Spleen (tissue), 11 donors: ENCODE data around the gene KLK5. TPM values are rescaled to one million over a fixed set of nuclear protein-coding genes. Genes with fewer than 3 reads are reported as not detected.

Experiments used
- DNase-seq: peaks from one replicate; pipeline ENCODE4 v3.0.0-alpha.2; 2020
- H3K27ac ChIP-seq, 8 donors: fragments of 200-600 bp; sonication (generic) in 7 of 8; 1 replicate in 4 of 8; 2 replicates in 4 of 8; pipeline versions ENCODE4 v1.5.0 to v1.8.0; 2016 to 2021; ENCODE audit warnings: inconsistent platforms in 4 of 8, mild to moderate bottlenecking in 4 of 8, moderate library complexity in 1 of 8
- H3K27me3 ChIP-seq, 7 donors: fragments of 200-600 bp; sonication (generic) in 6 of 7; replicated peaks in 1 of 7; 1 replicate in 4 of 7; 2 replicates in 3 of 7; pipeline versions ENCODE4 v1.5.0 to v1.8.0; 2016 to 2021; ENCODE audit warnings: inconsistent platforms in 3 of 7, mild to moderate bottlenecking in 1 of 7
- H3K36me3 ChIP-seq, 6 donors: fragments of 200-600 bp; sonication (generic) in 5 of 6; 1 replicate in 4 of 6; 2 replicates in 2 of 6; pipeline versions ENCODE4 v1.5.0 to v1.8.0; 2016 to 2021; ENCODE audit warnings: inconsistent platforms in 2 of 6
- H3K4me1 ChIP-seq, 6 donors: fragments of 200-600 bp; sonication (generic) in 5 of 6; 1 replicate in 3 of 6; 2 replicates in 3 of 6; pipeline versions ENCODE4 v1.5.0 to v1.8.0; 2016 to 2021; ENCODE audit warnings: inconsistent platforms in 3 of 6
- H3K4me3 ChIP-seq, 8 donors: fragments of 200-600 bp; sonication (generic) in 7 of 8; 1 replicate in 4 of 8; 2 replicates in 4 of 8; pipeline versions ENCODE4 v1.5.0 to v1.8.0; 2016 to 2021; ENCODE audit warnings: inconsistent platforms in 4 of 8, mild to moderate bottlenecking in 4 of 8, moderate library complexity in 2 of 8
- H3K9me3 ChIP-seq, 8 donors: fragments of 200-600 bp; sonication (generic) in 7 of 8; 1 replicate in 4 of 8; 2 replicates in 4 of 8; pipeline versions ENCODE4 v1.5.0 to v1.8.0; 2016 to 2021; ENCODE audit warnings: inconsistent platforms in 4 of 8
- POLR2A ChIP-seq, 3 donors: fragments of 450-650 bp; IDR thresholded peaks; one replicate each; pipeline ENCODE4 v1.5.1; 2017; ENCODE audit warnings: antibody characterized with exemption in 3 of 3, mild to moderate bottlenecking in 1 of 3
- POLR2AphosphoS5 ChIP-seq, 3 donors: sonication (generic); formaldehyde crosslinking; IDR thresholded peaks; one replicate each; pipeline ENCODE4 v1.5.1; 2017; ENCODE audit warnings: antibody characterized with exemption in 3 of 3
- WGBS, 5 donors: extraction: QIAGEN DNeasy Blood & Tissue Kit in 3 of 5; methylation state at CpG; one replicate each; pipeline versions ENCODE4 v1.1.5 to v1.1.7; 2013 to 2018; 5-methylcytosine and 5-hydroxymethylcytosine counted together
- intact Hi-C: fragments of 100-400 bp; cut with DNase I; formaldehyde crosslinking; loops from one replicate; pipeline ENCODE4 v1.15.0; 2023; ENCODE audit warnings: low total_unique reads
- polyA plus RNA-seq, 3 donors: library from polyadenylated mRNA; stranded (reverse); fragments of 200-250 nt; gene quantifications; one replicate each; pipeline ENCODE4 v1.2.1, GENCODE V29; 2013
- total RNA-seq, 7 donors: library from RNA; depleted of rRNA in 3 of 7; stranded (reverse); fragments of >200 nt in 3 of 7; fragmentation: NEBNext Ultra II Directional in 4 of 7; extraction: Animal tissue kit (Norgen Biotek cat#: 25700) in 4 of 7; gene quantifications; one replicate each; pipeline versions ENCODE4 v1.1.0 to v1.2.1, GENCODE V29; 2016 to 2021
- TF ChIP-seq, protein P1 (sequence below), 11 experiments: fragments of 200-600 bp in 7 of 11; fragments of 450-650 bp in 4 of 11; sonication (generic) in 4 of 11; IDR thresholded peaks in 8 of 11; conservative IDR thresholded peaks in 3 of 11; 1 replicate in 7 of 11; 2 replicates in 4 of 11; pipeline versions ENCODE4 v1.4.0 to v1.8.0; 2016 to 2021; ENCODE audit warnings: antibody characterized with exemption in 11 of 11, inconsistent platforms in 4 of 11, mild to moderate bottlenecking in 1 of 11
- donor health status: healthy with polysubstance abuse.
- donor health status: DM: no; HTN: no; CAD: no; lungs with moderate emphysema.
- donor health status: DM: no; HTN: no; CAD: no.
- donor health status: Bipolar disorder and iron deficiency.
- donor health status: healthy.
- donor health status: DM: no; HTN: no; CAD: no.
- donor health status: DM: yes; HTN: yes; CAD: no.

The KLK5 gene
- total and polyA plus RNA-seq, 10 donors, result 0.13 to 0.79 TPM; not detected in 8

DNA sequence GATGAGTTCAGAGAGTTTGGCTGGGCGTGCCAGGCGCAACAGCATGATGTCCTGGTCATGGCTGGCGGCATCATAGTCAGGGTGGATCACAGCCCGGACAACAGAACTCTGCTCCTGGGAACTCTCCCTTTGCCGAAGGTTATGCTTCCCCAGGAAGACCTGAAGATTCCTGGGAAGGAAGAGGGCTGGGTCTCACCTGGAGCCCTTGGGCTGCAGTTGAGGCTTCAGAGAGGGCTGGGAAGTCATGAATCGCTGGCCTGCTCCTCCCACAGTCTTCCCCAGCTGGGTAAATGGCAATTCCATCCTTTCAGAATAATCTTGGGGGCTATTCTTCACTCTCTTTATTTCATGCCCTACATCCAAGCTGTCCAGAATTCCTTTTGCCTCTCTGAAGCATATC lies 10.5 kb upstream of the KLK5 start:
- H3K27me3 ChIP-seq, result peaks cover 0 to 57% (median 0%) of the 10 kb centered on the region in 7 donors
- no peak overlapping the region for H3K4me3 ChIP-seq
- WGBS, 5 donors, result 82 to 90% (median 85%) methylated on average over 6 of the region's 6 CpGs
- H3K36me3 ChIP-seq, result no peaks in the 10 kb centered on the region
- no peak for DNase-seq
- H3K9me3 ChIP-seq, result peaks cover 0 to 12% (median 1%) of the 10 kb centered on the region in 8 donors
- no peaks in the 10 kb centered on the region for H3K4me1 ChIP-seq
- TF ChIP-seq POLR2AphosphoS5 (IDR thresholded peaks at IDR 0.05), result no peak
- no peak for TF ChIP-seq POLR2A (IDR thresholded peaks at IDR 0.05)
- TF ChIP-seq, protein P1, sequence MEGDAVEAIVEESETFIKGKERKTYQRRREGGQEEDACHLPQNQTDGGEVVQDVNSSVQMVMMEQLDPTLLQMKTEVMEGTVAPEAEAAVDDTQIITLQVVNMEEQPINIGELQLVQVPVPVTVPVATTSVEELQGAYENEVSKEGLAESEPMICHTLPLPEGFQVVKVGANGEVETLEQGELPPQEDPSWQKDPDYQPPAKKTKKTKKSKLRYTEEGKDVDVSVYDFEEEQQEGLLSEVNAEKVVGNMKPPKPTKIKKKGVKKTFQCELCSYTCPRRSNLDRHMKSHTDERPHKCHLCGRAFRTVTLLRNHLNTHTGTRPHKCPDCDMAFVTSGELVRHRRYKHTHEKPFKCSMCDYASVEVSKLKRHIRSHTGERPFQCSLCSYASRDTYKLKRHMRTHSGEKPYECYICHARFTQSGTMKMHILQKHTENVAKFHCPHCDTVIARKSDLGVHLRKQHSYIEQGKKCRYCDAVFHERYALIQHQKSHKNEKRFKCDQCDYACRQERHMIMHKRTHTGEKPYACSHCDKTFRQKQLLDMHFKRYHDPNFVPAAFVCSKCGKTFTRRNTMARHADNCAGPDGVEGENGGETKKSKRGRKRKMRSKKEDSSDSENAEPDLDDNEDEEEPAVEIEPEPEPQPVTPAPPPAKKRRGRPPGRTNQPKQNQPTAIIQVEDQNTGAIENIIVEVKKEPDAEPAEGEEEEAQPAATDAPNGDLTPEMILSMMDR (IDR thresholded peaks at IDR 0.05 in 8 of 11, conservative IDR thresholded peaks at IDR 0.05 in 3 of 11), result no peak
- intact Hi-C loops, result no loop called here
- no peak overlapping the region for H3K27ac ChIP-seq

DNA sequence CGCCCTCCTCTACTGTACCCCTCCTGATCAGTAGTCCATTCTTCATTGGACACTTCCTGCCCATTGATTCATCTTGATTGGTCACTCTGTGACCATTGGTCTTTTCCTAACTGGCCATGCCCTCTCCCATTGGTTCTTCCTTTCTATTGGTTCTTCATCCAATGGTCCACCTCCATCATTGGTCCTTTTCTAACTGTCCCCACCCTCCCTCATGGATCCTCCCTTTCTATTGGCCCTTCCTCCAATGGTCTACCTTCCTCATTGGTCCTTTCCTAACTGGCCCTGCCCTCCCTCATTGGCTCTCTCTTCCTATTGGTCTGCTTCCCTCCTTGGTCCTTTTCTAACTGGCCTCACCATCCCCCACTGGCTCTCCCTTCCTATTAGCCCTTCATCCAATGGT lies 9.4 kb upstream of the KLK5 start:
- H3K36me3 ChIP-seq, result no peaks in the 10 kb centered on the region
- H3K4me1 ChIP-seq, result no peaks in the 10 kb centered on the region
- peaks cover 0 to 59% (median 0%) of the 10 kb centered on the region in 7 donors for H3K27me3 ChIP-seq
- intact Hi-C loops, result no loop called here
- H3K9me3 ChIP-seq, result peaks cover 0 to 12% (median 1%) of the 10 kb centered on the region in 8 donors
- no peak for DNase-seq
- WGBS, 5 donors, result 89 to 97% (median 91%) methylated on average over 1 of the region's 1 CpG
- no peak overlapping the region for H3K27ac ChIP-seq
- TF ChIP-seq POLR2A (IDR thresholded peaks at IDR 0.05), result no peak
- TF ChIP-seq POLR2AphosphoS5 (IDR thresholded peaks at IDR 0.05), result no peak
- H3K4me3 ChIP-seq, result no peak overlapping the region

DNA sequence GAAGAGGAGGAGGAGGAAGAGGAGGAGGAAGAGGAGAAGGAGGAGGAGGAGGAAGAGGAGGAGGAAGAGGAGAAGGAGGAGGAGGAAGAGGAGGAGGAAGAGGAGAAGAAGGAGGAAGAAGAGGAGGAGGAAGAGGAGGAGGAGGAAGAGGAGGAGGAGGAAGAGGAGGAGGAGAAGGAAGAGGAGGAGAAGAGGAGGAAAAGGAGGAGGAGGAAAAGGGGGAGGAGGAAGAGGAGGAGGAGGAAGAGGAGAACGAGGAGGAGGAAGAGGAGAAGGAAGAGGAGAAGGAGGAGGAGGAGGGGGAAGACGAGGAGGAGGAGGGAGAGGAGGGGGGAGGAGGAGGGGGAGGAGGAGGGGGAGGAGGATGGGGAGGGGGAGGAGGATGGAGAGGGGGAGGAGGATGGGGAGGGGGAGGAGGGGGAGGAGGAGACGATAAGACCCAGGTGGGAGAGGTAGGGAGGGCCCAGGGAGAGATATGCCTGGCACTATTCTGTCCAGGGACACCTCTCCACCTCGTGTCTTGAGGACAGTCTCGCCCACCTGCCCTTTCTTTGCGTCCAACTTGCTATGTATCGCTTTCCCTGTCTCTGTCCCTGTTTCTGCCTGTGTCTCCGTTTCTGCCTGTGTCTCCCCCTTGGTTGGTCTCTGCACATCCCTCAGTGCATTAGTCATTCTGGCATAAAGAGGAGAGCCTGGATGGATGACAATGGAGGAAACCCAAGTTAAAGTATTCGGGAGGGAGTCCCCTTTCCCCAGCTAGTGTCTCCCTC lies 7.1 kb upstream of the KLK5 start:
- no peak for DNase-seq
- intact Hi-C loops, result no loop called here
- WGBS, 5 donors, result 62 to 74% (median 64%) methylated on average over 7 to 9 of the region's 9 CpGs
- Histone ChIP-seq H3K9me3 (peaks cover 0 to 12% (median 1%) of the 10 kb centered on the region in 8 donors), H3K27ac (no peak overlapping the region), H3K4me1 (no peaks in the 10 kb centered on the region), H3K4me3 (no peak overlapping the region), H3K36me3 (no peaks in the 10 kb centered on the region), H3K27me3 (peaks cover 0 to 58% (median 0%) of the 10 kb centered on the region in 7 donors)
- TF ChIP-seq POLR2A (IDR thresholded peaks at IDR 0.05) (no peak), POLR2AphosphoS5 (IDR thresholded peaks at IDR 0.05) (no peak)
- TF ChIP-seq, protein P1 (IDR thresholded peaks at IDR 0.05 in 8 of 11, conservative IDR thresholded peaks at IDR 0.05 in 3 of 11), result no peak

DNA sequence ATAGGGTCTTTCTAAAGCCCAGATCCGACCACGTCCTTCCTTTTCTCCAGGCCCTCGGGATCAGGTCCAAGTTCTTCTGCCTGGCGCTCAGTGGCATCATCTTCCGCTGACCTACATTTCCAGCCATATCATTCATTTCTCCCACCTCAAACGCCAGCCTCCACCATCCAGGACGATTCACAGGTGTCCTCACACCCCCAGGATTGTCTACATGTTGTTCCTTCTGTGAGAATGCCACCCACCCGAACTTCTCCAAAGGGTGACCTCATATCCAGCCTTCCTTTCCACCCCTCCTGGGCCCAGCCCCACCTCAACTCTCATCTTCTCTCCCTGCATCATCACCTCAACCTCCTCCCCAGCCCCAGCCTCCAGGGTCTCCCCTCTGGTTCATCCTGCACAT lies 4.7 kb upstream of the KLK5 start:
- TF ChIP-seq POLR2AphosphoS5 (IDR thresholded peaks at IDR 0.05), result no peak
- H3K36me3 ChIP-seq, result no peaks in the 10 kb centered on the region
- DNase-seq, result no peak
- intact Hi-C loops, result no loop called here
- H3K4me1 ChIP-seq, result no peaks in the 10 kb centered on the region
- peaks cover 0 to 57% (median 0%) of the 10 kb centered on the region in 7 donors for H3K27me3 ChIP-seq
- peaks cover 0 to 9% (median 1%) of the 10 kb centered on the region in 8 donors for H3K9me3 ChIP-seq
- 63 to 71% (median 66%) methylated on average over 8 of the region's 8 CpGs for WGBS, 5 donors
- no peak overlapping the region for H3K27ac ChIP-seq
- no peak overlapping the region for H3K4me3 ChIP-seq

DNA sequence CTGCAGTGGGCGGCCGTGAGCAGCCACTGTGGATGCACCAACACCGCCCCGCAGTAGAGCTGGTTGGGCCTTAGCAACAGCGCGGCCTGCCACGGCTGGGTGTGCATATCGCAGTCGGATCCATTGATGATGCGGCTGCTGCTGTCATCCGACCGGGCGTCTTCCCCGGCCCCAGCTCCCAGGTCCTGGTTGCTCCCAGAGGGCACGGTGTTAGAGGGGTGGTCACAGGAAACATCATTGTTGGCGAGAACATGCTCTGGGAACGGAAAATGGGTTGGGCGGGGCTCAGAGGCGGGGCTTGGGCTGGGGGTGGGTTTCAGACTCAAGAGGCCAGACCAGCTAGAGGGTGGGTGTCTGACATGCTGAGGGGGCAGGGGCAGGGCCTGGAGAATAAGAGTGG lies 3.0 kb downstream of the KLK5 start:
- intact Hi-C loops, result no loop called here
- Histone ChIP-seq H3K4me1 (no peaks in the 10 kb centered on the region), H3K4me3 (no peak overlapping the region), H3K9me3 (no peaks in the 10 kb centered on the region), H3K27me3 (peaks cover 0 to 53% (median 0%) of the 10 kb centered on the region in 7 donors), H3K36me3 (no peaks in the 10 kb centered on the region), H3K27ac (no peak overlapping the region)
- DNase-seq, result no peak
- TF ChIP-seq, protein P1 (IDR thresholded peaks at IDR 0.05 in 8 of 11, conservative IDR thresholded peaks at IDR 0.05 in 3 of 11), result no peak
- TF ChIP-seq POLR2AphosphoS5 (IDR thresholded peaks at IDR 0.05), result no peak
- TF ChIP-seq POLR2A (IDR thresholded peaks at IDR 0.05), result no peak
- 44 to 73% (median 59%) methylated on average over 17 to 19 of the region's 19 CpGs for WGBS, 5 donors
